Stimulated activated CD4-positive, alpha-beta T cell treated with anti-CD3 and anti-CD28 coated beads, Interleukin-2, amount 100 ng/mL, for 48 hours (primary cell): Measurements from ENCODE around the gene ZCCHC18.

Experiments
- DNase-seq, 2 donors: peaks; one replicate each; pipeline ENCODE4 v3.0.0-alpha.2; 2020

ZCCHC18 gene

DNA sequence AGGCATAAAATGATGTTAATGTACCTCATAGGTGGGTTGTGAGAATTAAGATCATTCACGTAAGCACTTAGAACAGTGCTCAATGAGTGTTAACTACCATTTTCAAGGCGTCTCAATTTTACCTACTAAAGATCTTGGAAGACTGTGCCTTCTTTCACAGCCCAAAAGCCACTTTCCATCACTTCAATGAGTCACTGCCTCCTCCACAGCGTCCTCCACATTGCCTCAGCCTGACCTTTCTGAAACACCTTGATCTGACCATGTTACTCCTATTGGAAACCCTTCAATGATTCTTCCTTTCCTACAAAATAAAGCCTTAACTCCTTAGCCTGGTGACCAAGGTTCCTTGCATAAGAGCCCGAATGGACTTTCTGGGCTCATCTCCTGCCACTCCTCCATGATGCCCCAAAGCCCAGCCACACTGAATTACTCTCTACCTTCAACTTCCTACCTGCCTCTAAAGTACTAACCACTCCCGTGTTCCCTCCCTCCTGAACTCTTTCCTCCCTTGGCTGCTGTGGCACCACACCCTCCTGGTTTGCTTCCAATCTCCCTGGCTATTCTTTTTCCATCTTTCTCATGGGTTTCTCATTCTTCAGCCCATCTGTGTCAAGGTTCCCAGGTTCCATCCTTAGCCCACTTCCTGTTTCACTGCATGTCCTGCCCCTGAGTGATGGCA is 22.4 kb downstream of the ZCCHC18 start:
- DNase-seq, result no peak

- no peak for DNase-seq
Observed at GRCh38 chrX:104135677-104136076, 23.4 kb downstream of the ZCCHC18 start.

DNA sequence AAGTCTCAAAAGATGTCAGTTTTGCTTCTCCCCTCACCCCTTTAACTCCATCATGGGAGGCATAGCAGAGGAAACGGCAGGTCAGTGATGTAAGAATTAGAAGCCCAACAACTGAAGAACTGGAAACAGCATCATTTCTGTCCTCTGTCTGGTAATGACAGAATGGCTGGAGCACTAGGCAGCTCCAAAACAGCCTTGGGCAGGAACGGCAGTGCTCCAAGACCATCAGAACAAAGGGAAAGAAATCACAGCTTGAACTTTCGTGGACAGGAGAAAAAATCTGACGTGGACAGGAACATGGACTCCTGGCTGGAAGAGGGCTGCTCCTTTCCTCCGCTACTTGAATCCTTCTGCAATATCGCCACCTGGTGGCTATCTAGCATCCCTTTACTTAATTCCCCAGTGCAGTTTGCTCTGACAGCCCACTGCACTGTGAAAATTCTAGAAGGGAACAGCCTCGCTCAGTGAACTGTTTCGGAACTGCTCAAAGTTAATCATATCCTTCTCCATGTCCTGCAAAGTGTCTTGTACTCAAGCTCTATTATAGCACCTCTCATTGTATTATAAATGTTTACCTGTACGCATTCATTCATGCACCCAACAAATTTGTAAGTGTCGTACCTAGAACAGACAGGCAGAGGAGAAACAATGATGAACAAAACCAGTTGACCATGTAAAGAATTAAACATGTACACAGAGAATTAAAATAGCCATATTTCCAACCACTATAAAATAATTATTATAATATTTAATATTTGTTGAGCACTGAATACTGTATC is 24.1 kb downstream of the ZCCHC18 start:
- DNase-seq, result peak; percentile 37 to 53

- DNase-seq, result no peak
Observed at GRCh38 chrX:104137496-104137895, 25.2 kb downstream of the ZCCHC18 start.

GRCh38 chrX:104141087-104141760 is 28.9 kb downstream of the ZCCHC18 start:
- no peak for DNase-seq

- no peak for DNase-seq
Observed at GRCh38 chrX:104151037-104151436, 38.7 kb downstream of the ZCCHC18 start.

DNA sequence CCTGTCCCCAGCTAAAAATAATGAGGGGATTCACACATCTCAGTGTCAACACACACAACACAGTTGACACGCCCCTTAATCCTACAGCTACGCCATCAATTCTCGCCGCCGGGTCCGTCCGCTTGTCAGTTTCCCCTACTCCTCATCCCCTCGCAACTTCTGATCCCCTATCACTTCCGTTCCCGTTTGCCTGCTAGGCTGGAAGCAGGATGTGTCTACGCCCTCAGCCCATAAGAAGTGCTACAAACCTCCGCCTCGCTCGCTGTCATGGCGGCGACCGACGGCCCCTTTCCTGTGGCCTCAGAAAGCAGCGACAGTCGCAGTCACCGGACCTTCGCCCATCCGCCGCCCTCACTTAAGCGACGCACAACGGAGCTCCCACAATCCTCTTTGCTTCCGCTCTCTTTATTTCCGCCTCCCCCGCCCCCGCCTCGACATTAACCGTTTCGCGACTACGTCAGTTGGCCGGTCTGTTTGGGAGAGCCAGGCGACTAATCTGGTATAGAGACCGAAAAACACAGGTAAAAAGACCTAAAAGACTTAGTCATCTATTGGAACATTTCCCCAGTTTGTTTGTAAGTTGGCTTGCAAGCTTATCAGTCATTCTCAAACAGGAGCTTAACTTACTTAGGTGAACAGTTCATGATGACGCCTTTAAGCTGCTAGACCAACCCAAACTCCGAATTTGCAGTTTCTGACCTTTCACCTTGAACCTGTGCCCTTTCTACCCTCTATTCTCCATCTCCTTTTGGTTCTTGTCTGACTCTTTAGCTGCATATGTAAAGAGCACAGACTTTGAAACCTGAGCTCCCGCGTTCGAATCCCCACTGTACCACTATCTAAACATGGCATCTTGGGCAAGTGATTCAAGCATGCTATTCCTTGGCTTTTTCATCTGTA is 44.6 kb downstream of the ZCCHC18 start, which contains the start of gene SLC25A53:
Gene SLC25A53 (minus strand): TSS at position 380 of the 900 bp plus-strand sequence. CDS start 51,752 bp downstream, outside the sequence.
- DNase-seq, result peak; percentile 52
